ENCODE data around the gene PHTF2. TPM values are rescaled to one million over a fixed set of nuclear protein-coding genes. Genes with fewer than 3 reads are reported as not detected.

Gene PHTF2
- total RNA-seq, 1 donor from 2014 or later = 27.0 TPM

DNA sequence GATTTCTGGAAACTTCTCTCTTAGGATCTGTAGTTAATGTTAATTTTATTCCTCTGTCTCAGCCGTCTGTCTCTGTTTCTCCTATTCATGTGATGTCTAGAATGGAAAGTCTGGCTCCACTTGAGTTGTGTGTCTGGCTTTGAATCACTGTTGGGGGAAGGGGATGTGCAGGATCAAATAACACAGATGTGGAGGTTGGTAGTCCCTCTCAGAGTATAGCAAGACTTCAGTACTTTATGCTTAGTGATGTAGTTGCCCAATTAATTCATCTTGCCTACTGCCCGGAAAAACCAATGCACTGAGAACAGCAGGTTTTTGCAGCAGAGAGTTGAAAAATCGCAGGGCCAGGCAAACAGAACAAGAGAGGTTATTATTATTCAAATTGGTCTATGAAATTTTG is 79.2 kb downstream of the PHTF2 start:
- H3K4me1 Mint-ChIP-seq (ENCODE audit: low read depth, unreplicated experiment) = peaks cover 34% of the 10 kb centered on the region
- DNase-seq (ENCODE audit: low read depth) (peak; percentile 77), FAIRE-seq (no peak)

DNA sequence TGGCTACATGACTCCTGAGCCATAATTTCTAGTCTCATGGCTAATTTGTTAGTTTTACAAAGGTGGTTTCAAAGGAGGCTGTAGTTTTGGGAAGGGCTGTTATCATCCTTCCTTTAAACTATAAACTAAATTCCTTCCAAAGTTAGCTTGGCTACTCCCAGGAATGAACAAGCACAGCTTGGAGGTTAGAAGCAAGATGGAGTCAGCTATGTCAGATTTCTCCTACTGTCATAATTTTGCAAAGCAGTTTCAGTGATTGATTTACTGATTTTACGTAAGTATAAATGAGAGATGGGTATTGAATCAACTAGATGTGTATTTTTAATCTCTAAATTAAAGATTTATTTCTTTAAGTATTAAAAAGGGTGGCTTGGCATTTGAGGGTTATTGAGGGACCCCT is 79.9 kb downstream of the PHTF2 start:
- no peaks in the 10 kb centered on the region for H3K9me3 ChIP-seq (ENCODE audit: insufficient read depth, low read depth, low read length)

More for the DNA sequence above, 79.2 kb downstream of the PHTF2 start:
- Histone ChIP-seq H3K9me3 (ENCODE audit: insufficient read depth, low read depth, low read length) (no peaks in the 10 kb centered on the region), H3K36me3 (ENCODE audit: insufficient read depth, low read length) (no peaks in the 10 kb centered on the region), H3K27ac (ENCODE audit: low read depth, low read length) (no peak overlapping the region), H3K4me2 (ENCODE audit: low read length) (peak overlapping the region; percentile 8), H3K27me3 (ENCODE audit: insufficient read depth, low read length) (no peaks in the 10 kb centered on the region), H2AFZ (ENCODE audit: low read depth, low read length) (no peak overlapping the region), H3K4me1 (ENCODE audit: insufficient read depth, low read length) (peaks cover 6% of the 10 kb centered on the region), H3K9ac (ENCODE audit: low read length) (no peak overlapping the region), H3K79me2 (ENCODE audit: insufficient read depth, low read length) (no peaks in the 10 kb centered on the region), H4K20me1 (ENCODE audit: insufficient read depth, low read length) (no peaks in the 10 kb centered on the region), H3K4me3 (ENCODE audit: insufficient read depth, low read depth, low read length) (no peak overlapping the region)
- Mint-ChIP-seq H3K27me3 (ENCODE audit: low read depth, unreplicated experiment) (no peaks in the 10 kb centered on the region), H3K4me3 (ENCODE audit: unreplicated experiment) (no peak overlapping the region), H3K36me3 (ENCODE audit: low read depth, unreplicated experiment) (peaks cover 10% of the 10 kb centered on the region), H3K27ac (ENCODE audit: unreplicated experiment) (peak overlapping the region; percentile 30), H3K9me3 (ENCODE audit: unreplicated experiment) (no peaks in the 10 kb centered on the region)
- no peak for TF ChIP-seq EZH2 (IDR thresholded peaks at IDR 0.05; ENCODE audit: insufficient read depth, low read length)
- TF ChIP-seq, protein P1, sequence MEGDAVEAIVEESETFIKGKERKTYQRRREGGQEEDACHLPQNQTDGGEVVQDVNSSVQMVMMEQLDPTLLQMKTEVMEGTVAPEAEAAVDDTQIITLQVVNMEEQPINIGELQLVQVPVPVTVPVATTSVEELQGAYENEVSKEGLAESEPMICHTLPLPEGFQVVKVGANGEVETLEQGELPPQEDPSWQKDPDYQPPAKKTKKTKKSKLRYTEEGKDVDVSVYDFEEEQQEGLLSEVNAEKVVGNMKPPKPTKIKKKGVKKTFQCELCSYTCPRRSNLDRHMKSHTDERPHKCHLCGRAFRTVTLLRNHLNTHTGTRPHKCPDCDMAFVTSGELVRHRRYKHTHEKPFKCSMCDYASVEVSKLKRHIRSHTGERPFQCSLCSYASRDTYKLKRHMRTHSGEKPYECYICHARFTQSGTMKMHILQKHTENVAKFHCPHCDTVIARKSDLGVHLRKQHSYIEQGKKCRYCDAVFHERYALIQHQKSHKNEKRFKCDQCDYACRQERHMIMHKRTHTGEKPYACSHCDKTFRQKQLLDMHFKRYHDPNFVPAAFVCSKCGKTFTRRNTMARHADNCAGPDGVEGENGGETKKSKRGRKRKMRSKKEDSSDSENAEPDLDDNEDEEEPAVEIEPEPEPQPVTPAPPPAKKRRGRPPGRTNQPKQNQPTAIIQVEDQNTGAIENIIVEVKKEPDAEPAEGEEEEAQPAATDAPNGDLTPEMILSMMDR (IDR thresholded peaks at IDR 0.05; ENCODE audit: insufficient read depth, low read depth, low read length) = no peak

DNA sequence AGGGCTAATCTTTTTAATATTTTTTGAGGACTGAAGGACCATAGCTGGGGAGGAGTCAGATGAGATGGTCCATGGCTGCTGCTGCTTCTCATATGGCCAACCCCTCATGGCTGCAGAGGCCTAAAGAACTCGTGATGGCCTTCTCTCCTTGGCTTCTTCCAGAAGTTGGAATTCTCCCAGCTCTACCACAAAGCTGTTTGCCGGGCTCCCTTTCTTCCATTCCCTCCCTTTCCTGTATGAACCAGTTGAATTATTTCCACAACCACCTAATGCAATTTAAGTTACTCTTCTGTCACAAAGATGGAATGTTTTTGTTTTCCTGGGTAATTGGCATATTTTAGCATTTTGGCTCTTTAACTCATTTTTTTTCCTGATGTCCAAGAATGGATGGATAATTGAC is 80.7 kb downstream of the PHTF2 start:
- no peak for DNase-seq (ENCODE audit: low read depth)
- Mint-ChIP-seq H3K27ac (ENCODE audit: unreplicated experiment) (peak overlapping the region; percentile 64), H3K4me3 (ENCODE audit: unreplicated experiment) (no peak overlapping the region), H3K27me3 (ENCODE audit: low read depth, unreplicated experiment) (no peaks in the 10 kb centered on the region), H3K4me1 (ENCODE audit: low read depth, unreplicated experiment) (peaks cover 25% of the 10 kb centered on the region), H3K9me3 (ENCODE audit: unreplicated experiment) (no peaks in the 10 kb centered on the region), H3K36me3 (ENCODE audit: low read depth, unreplicated experiment) (peaks cover 7% of the 10 kb centered on the region)
- Histone ChIP-seq H3K27me3 (ENCODE audit: insufficient read depth, low read length) (no peaks in the 10 kb centered on the region), H2AFZ (ENCODE audit: low read depth, low read length) (no peak overlapping the region), H4K20me1 (ENCODE audit: insufficient read depth, low read length) (no peaks in the 10 kb centered on the region), H3K79me2 (ENCODE audit: insufficient read depth, low read length) (no peaks in the 10 kb centered on the region), H3K9me3 (ENCODE audit: insufficient read depth, low read depth, low read length) (no peaks in the 10 kb centered on the region), H3K4me3 (ENCODE audit: insufficient read depth, low read depth, low read length) (no peak overlapping the region), H3K4me1 (ENCODE audit: insufficient read depth, low read length) (peaks cover 6% of the 10 kb centered on the region), H3K9ac (ENCODE audit: low read length) (no peak overlapping the region), H3K27ac (ENCODE audit: low read depth, low read length) (no peak overlapping the region), H3K4me2 (ENCODE audit: low read length) (no peak overlapping the region), H3K36me3 (ENCODE audit: insufficient read depth, low read length) (no peaks in the 10 kb centered on the region)
- TF ChIP-seq, protein P1 (IDR thresholded peaks at IDR 0.05; ENCODE audit: insufficient read depth, low read depth, low read length) = no peak
- no peak for TF ChIP-seq EZH2 (IDR thresholded peaks at IDR 0.05; ENCODE audit: insufficient read depth, low read length)
- no peak for FAIRE-seq

More for the DNA sequence above, 79.9 kb downstream of the PHTF2 start:
- no peak overlapping the region for H3K4me3 Mint-ChIP-seq (ENCODE audit: unreplicated experiment)
- Histone ChIP-seq H3K4me2 (ENCODE audit: low read length) (no peak overlapping the region), H3K9ac (ENCODE audit: low read length) (no peak overlapping the region), H2AFZ (ENCODE audit: low read depth, low read length) (no peak overlapping the region), H4K20me1 (ENCODE audit: insufficient read depth, low read length) (no peaks in the 10 kb centered on the region), H3K27ac (ENCODE audit: low read depth, low read length) (no peak overlapping the region), H3K27me3 (ENCODE audit: insufficient read depth, low read length) (no peaks in the 10 kb centered on the region), H3K79me2 (ENCODE audit: insufficient read depth, low read length) (no peaks in the 10 kb centered on the region), H3K36me3 (ENCODE audit: insufficient read depth, low read length) (no peaks in the 10 kb centered on the region), H3K4me1 (ENCODE audit: insufficient read depth, low read length) (peaks cover 6% of the 10 kb centered on the region), H3K4me3 (ENCODE audit: insufficient read depth, low read depth, low read length) (no peak overlapping the region)
- peak overlapping the region; percentile 30 for H3K27ac Mint-ChIP-seq (ENCODE audit: unreplicated experiment)
- no peaks in the 10 kb centered on the region for H3K9me3 Mint-ChIP-seq (ENCODE audit: unreplicated experiment)
- H3K27me3 Mint-ChIP-seq (ENCODE audit: low read depth, unreplicated experiment) = no peaks in the 10 kb centered on the region
- H3K4me1 Mint-ChIP-seq (ENCODE audit: low read depth, unreplicated experiment) = peaks cover 32% of the 10 kb centered on the region
- no peak for TF ChIP-seq EZH2 (IDR thresholded peaks at IDR 0.05; ENCODE audit: insufficient read depth, low read length)
- TF ChIP-seq, protein P1 (IDR thresholded peaks at IDR 0.05; ENCODE audit: insufficient read depth, low read depth, low read length) = no peak
- FAIRE-seq = no peak
- no peak for DNase-seq (ENCODE audit: low read depth)
- H3K36me3 Mint-ChIP-seq (ENCODE audit: low read depth, unreplicated experiment) = peaks cover 7% of the 10 kb centered on the region

All from astrocyte (in vitro differentiated cells and primary cell).